Transverse colon (tissue), 4 donors: ENCODE measurements around the gene CPM. TPM values are rescaled to one million over a fixed set of nuclear protein-coding genes. Genes with fewer than 3 reads are reported as not detected.

Experiments
- DNase-seq: peaks from one replicate; pipeline ENCODE4 v3.0.0-alpha.2; 2019
- H3K27ac ChIP-seq, 4 donors: fragments of 200-600 bp; sonication (generic); 2 replicates each; pipeline ENCODE4 v1.5.1; 2016 to 2018; ENCODE audit warnings: inconsistent platforms in 4 of 4
- H3K27me3 ChIP-seq: fragments of 200-600 bp; sonication (generic); 2 replicates; pipeline ENCODE4 v1.5.1; 2017; ENCODE audit warnings: inconsistent platforms
- H3K36me3 ChIP-seq, 4 donors: fragments of 200-600 bp; sonication (generic); 2 replicates each; pipeline ENCODE4 v1.5.1; 2017 to 2019; ENCODE audit warnings: inconsistent platforms in 4 of 4
- H3K4me1 ChIP-seq, 4 donors: fragments of 200-600 bp; sonication (generic); 2 replicates each; pipeline ENCODE4 v1.5.1; 2017 to 2020; ENCODE audit warnings: inconsistent platforms in 4 of 4
- H3K4me3 ChIP-seq, 4 donors: fragments of 200-600 bp; sonication (generic); 1 replicate in 1 of 4; 2 replicates in 3 of 4; pipeline versions ENCODE4 v1.5.1 to v1.6.1; 2017 to 2019; ENCODE audit warnings: inconsistent platforms in 4 of 4
- H3K9me3 ChIP-seq, 2 donors: fragments of 200-600 bp; sonication (generic); 2 replicates each; pipeline ENCODE4 v1.5.1; 2017 to 2019; ENCODE audit warnings: inconsistent platforms in 2 of 2
- EP300 ChIP-seq: sonication (generic); formaldehyde crosslinking; IDR thresholded peaks from one replicate; pipeline ENCODE4 v1.6.1; 2017; ENCODE audit warnings: antibody characterized with exemption, low read depth
- POLR2A ChIP-seq: fragments of 450-650 bp; IDR thresholded peaks from one replicate; pipeline ENCODE4 v1.6.1; 2016; ENCODE audit warnings: antibody characterized with exemption, mild to moderate bottlenecking, moderate library complexity
- POLR2AphosphoS5 ChIP-seq, 3 donors: sonication (generic); formaldehyde crosslinking; IDR thresholded peaks; one replicate each; pipeline ENCODE4 v1.6.1; 2016; ENCODE audit warnings: antibody characterized with exemption in 3 of 3
- WGBS, 2 donors: methylation state at CpG; one replicate each; pipeline ENCODE4 v1.1.5; 2018; ENCODE audit warnings: low coverage in 1 of 2; 5-methylcytosine and 5-hydroxymethylcytosine counted together
- in situ Hi-C, 4 donors: fragments of 200-750 bp; cut with MboI; loops; one replicate each; pipeline versions ENCODE4 v1.15.0 to v1.15.1; 2017; ENCODE audit warnings: low sequenced_read_pairs in 3 of 4, low pct_ligation_motif_present in 1 of 4, low pct_unique_long_range_greater_than_20kb in 1 of 4
- intact Hi-C: fragments of 100-400 bp; cut with DNase I; formaldehyde crosslinking; loops from one replicate; pipeline ENCODE4 v1.15.1; 2023; ENCODE audit warnings: low total_unique reads
- total RNA-seq, 4 donors: library from RNA; depleted of rRNA; stranded (reverse); fragments of >200 nt; gene quantifications; one replicate each; pipeline ENCODE4 v1.1.0, GENCODE V29; 2016
- TF ChIP-seq, protein P1 (sequence below), 5 experiments: fragments of 200-600 bp in 3 of 5; fragments of 450-650 bp in 2 of 5; sonication (generic) in 3 of 5; IDR thresholded peaks; 1 replicate in 2 of 5; 2 replicates in 3 of 5; pipeline ENCODE4 v1.5.1; 2016 to 2017; ENCODE audit warnings: antibody characterized with exemption in 5 of 5, inconsistent platforms in 3 of 5, mild to moderate bottlenecking in 2 of 5, moderate library complexity in 1 of 5

CPM gene
- total RNA-seq, 4 donors from 2014 or later, result 36.4 to 147 (median 107) TPM

DNA sequence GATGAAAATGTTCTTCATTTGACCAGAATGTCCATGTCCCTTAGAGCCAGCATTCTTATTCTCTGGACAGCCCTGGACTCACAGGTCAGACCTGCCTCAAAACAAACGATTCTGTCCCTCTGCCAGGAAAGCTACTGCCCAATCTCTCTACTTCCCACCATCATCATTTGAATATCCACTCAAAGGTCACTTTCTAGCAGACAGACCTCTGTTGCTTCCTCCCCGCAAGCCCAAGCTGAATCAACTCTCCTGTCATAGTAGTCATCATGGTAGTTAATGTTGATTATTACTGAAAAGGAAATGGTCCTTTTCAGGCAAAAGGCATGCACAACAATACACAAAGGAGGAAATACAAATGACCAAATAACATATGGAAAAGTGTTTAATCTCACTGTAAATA is 39.6 kb upstream of the CPM start:
- Histone ChIP-seq H3K4me1 (no peaks in the 10 kb centered on the region), H3K4me3 (no peak overlapping the region), H3K27me3 (no peaks in the 10 kb centered on the region), H3K27ac (no peak overlapping the region), H3K36me3 (no peaks in the 10 kb centered on the region), H3K9me3 (no peaks in the 10 kb centered on the region)
- intact Hi-C loops (no loop called here), in situ Hi-C loops (no loop called here)
- no peak for DNase-seq
- TF ChIP-seq POLR2AphosphoS5 (IDR thresholded peaks at IDR 0.05) (no peak), EP300 (no peak), POLR2A (no peak)
- TF ChIP-seq, protein P1, sequence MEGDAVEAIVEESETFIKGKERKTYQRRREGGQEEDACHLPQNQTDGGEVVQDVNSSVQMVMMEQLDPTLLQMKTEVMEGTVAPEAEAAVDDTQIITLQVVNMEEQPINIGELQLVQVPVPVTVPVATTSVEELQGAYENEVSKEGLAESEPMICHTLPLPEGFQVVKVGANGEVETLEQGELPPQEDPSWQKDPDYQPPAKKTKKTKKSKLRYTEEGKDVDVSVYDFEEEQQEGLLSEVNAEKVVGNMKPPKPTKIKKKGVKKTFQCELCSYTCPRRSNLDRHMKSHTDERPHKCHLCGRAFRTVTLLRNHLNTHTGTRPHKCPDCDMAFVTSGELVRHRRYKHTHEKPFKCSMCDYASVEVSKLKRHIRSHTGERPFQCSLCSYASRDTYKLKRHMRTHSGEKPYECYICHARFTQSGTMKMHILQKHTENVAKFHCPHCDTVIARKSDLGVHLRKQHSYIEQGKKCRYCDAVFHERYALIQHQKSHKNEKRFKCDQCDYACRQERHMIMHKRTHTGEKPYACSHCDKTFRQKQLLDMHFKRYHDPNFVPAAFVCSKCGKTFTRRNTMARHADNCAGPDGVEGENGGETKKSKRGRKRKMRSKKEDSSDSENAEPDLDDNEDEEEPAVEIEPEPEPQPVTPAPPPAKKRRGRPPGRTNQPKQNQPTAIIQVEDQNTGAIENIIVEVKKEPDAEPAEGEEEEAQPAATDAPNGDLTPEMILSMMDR (IDR thresholded peaks at IDR 0.05), result no peak
- 43 to 44% methylated on average over 2 of the region's 2 CpGs for WGBS, 2 donors

DNA sequence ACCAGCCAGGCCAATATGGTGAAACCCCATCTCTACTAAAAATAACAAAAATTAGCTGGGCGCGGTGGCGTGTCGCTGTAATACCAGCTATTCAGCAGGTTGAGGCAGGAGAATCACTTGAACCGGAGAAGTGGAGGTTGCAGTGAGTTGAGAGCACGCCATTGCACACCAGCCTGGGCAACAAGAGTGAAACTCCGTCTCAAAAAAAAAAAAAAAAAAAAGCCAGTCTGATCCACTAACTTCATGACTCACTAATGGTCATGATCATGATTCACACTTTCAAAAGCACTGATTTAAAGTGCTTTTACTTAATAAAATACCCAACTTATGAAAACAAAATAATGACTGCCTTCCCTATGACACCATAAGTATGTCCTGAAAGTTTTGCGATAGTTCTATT is 38.4 kb upstream of the CPM start:
- no peak for DNase-seq
- H3K9me3 ChIP-seq, result no peaks in the 10 kb centered on the region
- in situ Hi-C loops, result no loop called here
- H3K27ac ChIP-seq, result no peak overlapping the region
- H3K27me3 ChIP-seq, result no peaks in the 10 kb centered on the region
- TF ChIP-seq POLR2A (no peak), EP300 (no peak), POLR2AphosphoS5 (IDR thresholded peaks at IDR 0.05) (no peak)
- TF ChIP-seq, protein P1 (IDR thresholded peaks at IDR 0.05), result no peak
- H3K4me3 ChIP-seq, result no peak overlapping the region
- intact Hi-C loops, result no loop called here
- H3K4me1 ChIP-seq, result no peaks in the 10 kb centered on the region
- WGBS, 2 donors, result 81 to 90% methylated on average over 8 of the region's 8 CpGs
- H3K36me3 ChIP-seq, result no peaks in the 10 kb centered on the region

DNA sequence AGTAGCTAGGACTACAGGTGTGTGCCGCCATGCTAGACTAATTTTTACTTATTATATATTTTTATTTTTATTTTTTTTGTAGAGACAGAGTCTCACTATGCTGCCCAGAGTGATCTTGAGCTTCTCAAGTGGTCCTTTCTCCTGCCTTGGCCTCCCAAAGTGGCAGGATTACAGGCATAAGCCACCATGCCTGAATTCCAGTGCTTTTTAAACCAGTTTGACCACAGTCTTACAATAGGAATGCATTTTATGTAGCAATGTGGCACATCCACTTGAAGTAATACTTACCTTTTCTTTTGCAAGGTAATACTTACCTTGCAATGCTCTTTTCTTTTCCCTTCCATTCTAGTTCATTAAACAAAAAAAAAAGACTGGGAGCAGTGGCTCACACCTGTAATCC is 38.0 kb upstream of the CPM start:
- intact Hi-C loops, result no loop called here

DNA sequence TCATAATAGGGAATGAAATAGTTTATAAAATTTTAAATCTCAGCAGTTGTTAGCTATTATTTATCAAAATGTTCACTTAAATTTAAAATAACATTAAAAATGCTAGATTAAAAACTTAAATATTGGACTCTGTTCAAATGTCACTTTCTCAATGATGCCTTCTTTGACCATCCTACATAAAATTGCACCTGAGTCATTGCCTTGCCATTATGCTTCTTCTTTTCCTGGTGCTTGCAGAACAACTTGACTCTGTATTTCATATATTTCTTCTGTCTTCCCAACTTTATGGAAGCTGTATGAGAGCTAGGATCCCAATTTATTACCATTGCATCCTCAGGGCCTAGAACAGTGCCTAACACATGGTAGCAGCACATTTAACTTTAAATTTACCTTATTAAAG is 37.3 kb upstream of the CPM start:
- no peak overlapping the region for H3K4me3 ChIP-seq
- no peaks in the 10 kb centered on the region for H3K4me1 ChIP-seq
- H3K9me3 ChIP-seq, result no peaks in the 10 kb centered on the region
- in situ Hi-C loops (no loop called here), intact Hi-C loops (no loop called here)
- H3K36me3 ChIP-seq, result no peaks in the 10 kb centered on the region
- H3K27ac ChIP-seq, result no peak overlapping the region
- no peak for TF ChIP-seq POLR2AphosphoS5 (IDR thresholded peaks at IDR 0.05)
- TF ChIP-seq, protein P1 (IDR thresholded peaks at IDR 0.05), result no peak
- no peak for TF ChIP-seq EP300
- no peak for TF ChIP-seq POLR2A
- no peak for DNase-seq
- no peaks in the 10 kb centered on the region for H3K27me3 ChIP-seq

More for the DNA sequence above, 38.0 kb upstream of the CPM start:
- no peak overlapping the region for H3K27ac ChIP-seq
- no peaks in the 10 kb centered on the region for H3K4me1 ChIP-seq
- in situ Hi-C loops, result no loop called here
- no peak for TF ChIP-seq POLR2A
- TF ChIP-seq, protein P1 (IDR thresholded peaks at IDR 0.05), result no peak
- TF ChIP-seq EP300, result no peak
- H3K27me3 ChIP-seq, result no peaks in the 10 kb centered on the region
- H3K4me3 ChIP-seq, result no peak overlapping the region
- H3K9me3 ChIP-seq, result no peaks in the 10 kb centered on the region
- no peaks in the 10 kb centered on the region for H3K36me3 ChIP-seq
- DNase-seq, result no peak
- 83 to 100% methylated on average over 1 of the region's 1 CpG for WGBS, 2 donors
